Mucosa of descending colon (tissue), 3 donors: Measurements from ENCODE around the gene RDX. TPM values are rescaled to one million over a fixed set of nuclear protein-coding genes. Genes with fewer than 3 reads are reported as not detected.

Source experiments
- ATAC-seq: fragments of 200-7000 bp; cut with Tn5 transposase; one replicate; pipeline ENCODE4 v1.9.1; 2020; ENCODE audit warnings: mild to moderate bottlenecking, moderate library complexity
- DNase-seq, 3 donors: peaks; one replicate each; pipeline ENCODE4 v3.0.0-alpha.2; 2020
- H3K36me3 ChIP-seq: fragments of 200-600 bp; one replicate; pipeline ENCODE4 v1.8.0; 2021; ENCODE audit warnings: low read depth, mild to moderate bottlenecking
- H3K4me1 ChIP-seq: fragments of 200-600 bp; one replicate; pipeline ENCODE4 v1.8.0; 2021; ENCODE audit warnings: low read depth, mild to moderate bottlenecking
- H3K4me3 ChIP-seq: fragments of 200-600 bp; one replicate; pipeline ENCODE4 v1.8.0; 2021; ENCODE audit warnings: mild to moderate bottlenecking
- H3K9me3 ChIP-seq: fragments of 200-600 bp; one replicate; pipeline ENCODE4 v1.8.0; 2021; ENCODE audit warnings: mild to moderate bottlenecking
- CTCF ChIP-seq: fragments of 200-600 bp; IDR thresholded peaks from one replicate; pipeline ENCODE4 v1.8.0; 2022; ENCODE audit warnings: antibody characterized with exemption, mild to moderate bottlenecking
- intact Hi-C, 2 donors: fragments of 100-400 bp; cut with DNase I in 1 of 2; cut with micrococcal nuclease in 1 of 2; formaldehyde crosslinking; loops; one replicate each; pipeline versions ENCODE4 v1.11.0 to v1.11.1; 2022; cut with DNase I, micrococcal nuclease
- total RNA-seq, 3 donors: library from RNA; stranded (reverse); fragmentation: NEBNext Ultra II Directional in 2 of 3; extraction: Animal tissue kit (Norgen Biotek cat#: 25700) in 2 of 3; gene quantifications; one replicate each; pipeline versions ENCODE4 v1.2.1 to v1.2.4, GENCODE V29; 2021 to 2023
- donor health status: DM: no; HTN: no; CAD: no; lungs with moderate emphysema.
- donor health status: DM: no; HTN: no; CAD: no.
- donor health status: DM: no; HTN: yes; CAD: no.

RDX gene
- total RNA-seq, 3 donors from 2014 or later: 26.7 to 83.7 (median 26.8) TPM

- ATAC-seq (no peak), DNase-seq (no peak)
- no peak for TF ChIP-seq CTCF
- H3K4me3 ChIP-seq: no peak overlapping the region
- no peaks in the 10 kb centered on the region for H3K4me1 ChIP-seq
- H3K36me3 ChIP-seq: no peaks in the 10 kb centered on the region
- no peaks in the 10 kb centered on the region for H3K9me3 ChIP-seq
- intact Hi-C loops: no loop called here
Measured at GRCh38 chr11:110177086-110177456, 119.3 kb downstream of the RDX start.

GRCh38 chr11:110176366-110177085, 119.9 kb downstream of the RDX start:
- Histone ChIP-seq H3K4me3 (no peak overlapping the region), H3K36me3 (no peaks in the 10 kb centered on the region), H3K9me3 (no peaks in the 10 kb centered on the region), H3K4me1 (no peaks in the 10 kb centered on the region)
- no peak for TF ChIP-seq CTCF
- no peak for ATAC-seq
- intact Hi-C loops: no loop called here
- no peak for DNase-seq

GRCh38 chr11:110174645-110175310, 121.6 kb downstream of the RDX start:
- H3K4me3 ChIP-seq: no peak overlapping the region
- DNase-seq (no peak), ATAC-seq (no peak)
- no peaks in the 10 kb centered on the region for H3K9me3 ChIP-seq
- no peaks in the 10 kb centered on the region for H3K4me1 ChIP-seq
- intact Hi-C loops: no loop called here
- no peak for TF ChIP-seq CTCF
- no peaks in the 10 kb centered on the region for H3K36me3 ChIP-seq

- Histone ChIP-seq H3K9me3 (no peaks in the 10 kb centered on the region), H3K36me3 (no peaks in the 10 kb centered on the region), H3K4me1 (no peaks in the 10 kb centered on the region), H3K4me3 (no peak overlapping the region)
- intact Hi-C loops: no loop called here
- peak; percentile 87 for ATAC-seq
- TF ChIP-seq CTCF: peak; percentile 63
- peak in 2 of 3 donors; percentile 69 to 83 for DNase-seq
Measured at GRCh38 chr11:110173811-110174644, 122.4 kb downstream of the RDX start.

- no peak overlapping the region for H3K4me3 ChIP-seq
- TF ChIP-seq CTCF: no peak
- no peaks in the 10 kb centered on the region for H3K36me3 ChIP-seq
- intact Hi-C loops: no loop called here
- H3K4me1 ChIP-seq: no peaks in the 10 kb centered on the region
- H3K9me3 ChIP-seq: no peaks in the 10 kb centered on the region
- ATAC-seq: no peak
- no peak for DNase-seq
Measured at GRCh38 chr11:110172468-110173065, 123.8 kb downstream of the RDX start.
